Vagina (tissue), 2 donors: ENCODE data around the gene DDX10.

ENCODE experiments used
- CTCF ChIP-seq, 3 experiments: fragments of 450-650 bp in 2 of 3; fragments of 200-600 bp in 1 of 3; sonication (generic) in 1 of 3; IDR thresholded peaks; one replicate each; pipeline ENCODE4 v1.5.1; 2017 to 2019; ENCODE audit warnings: antibody characterized with exemption in 3 of 3, mild to moderate bottlenecking in 2 of 3, moderate library complexity in 2 of 3
- POLR2A ChIP-seq, 2 donors: fragments of 450-650 bp; IDR thresholded peaks; one replicate each; pipeline ENCODE4 v1.6.1; 2017; ENCODE audit warnings: antibody characterized with exemption in 2 of 2, mild to moderate bottlenecking in 2 of 2, moderate library complexity in 2 of 2
- POLR2AphosphoS5 ChIP-seq, 2 donors: sonication (generic); formaldehyde crosslinking; IDR thresholded peaks; one replicate each; pipeline ENCODE4 v1.9.0; 2017; ENCODE audit warnings: antibody characterized with exemption in 2 of 2, mild to moderate bottlenecking in 2 of 2, low read depth in 1 of 2; ENCODE audit not compliant: insufficient read depth in 1 of 2

- TF ChIP-seq CTCF (IDR thresholded peaks at IDR 0.05) (no peak), POLR2AphosphoS5 (IDR thresholded peaks at IDR 0.05; ENCODE audit: insufficient read depth in 1 of 2, low read depth in 1 of 2) (no peak), POLR2A (IDR thresholded peaks at IDR 0.05) (no peak)
These were observed 233.0 kb downstream of the DDX10 start for GRCh38 chr11:108897916-108898315.
